ENCODE measurements around the gene DNAJC2. TPM values are rescaled to one million over a fixed set of nuclear protein-coding genes. Genes with fewer than 3 reads are reported as not detected.

Gene DNAJC2
- total RNA-seq = 10 to 100 TPM in 4 of 6 experiments, 1 to 10 TPM in 2; 5.5 to 13.1 (median 11.0) TPM
- long read RNA-seq, partial matches to known transcripts = 6 of 7 reads
- long read RNA-seq, other reads (novel, unspliced or antisense) = 1 of 7 reads

- WGBS (ENCODE audit: insufficient coverage, low coverage, low lambda C conversion rate, missing lambda C conversion rate) = 13% methylated on average over 20 of the region's 43 CpGs
- intact Hi-C loops (cut with DNase I) = no loop called here
- no peaks in the 10 kb centered on the region for H3K9me3 ChIP-seq
- TF ChIP-seq CTCF (IDR thresholded peaks at IDR 0.05) (no peak), POLR2A (IDR thresholded peaks at IDR 0.05) (peak; percentile 76)
- ATAC-seq = peak; percentile 91 to 95 (median 92)
- no peaks in the 10 kb centered on the region for H3K27me3 ChIP-seq
- H3K4me3 ChIP-seq = peak within 1 kb of the TSS; percentile 90 to 98 (median 96)
- DNase-seq = peak; percentile 87 to 90 (median 89)
- H3K4me1 ChIP-seq = peaks cover 0 to 27% (median 5%) of the 10 kb centered on the region in 4 donors
- H3K27ac ChIP-seq = peak within 1 kb of the TSS; percentile 62 to 83 (median 76)
- peaks cover 0 to 17% (median 5%) of the 10 kb centered on the region in 4 donors for H3K36me3 ChIP-seq
Observed at GRCh38 chr7:103344453-103345149, at the start of gene DNAJC2. Gene DNAJC2, minus strand, starts transcription at chr7:103344767. Its CDS starts 145 bp downstream, at chr7:103344622.

- intact Hi-C loops (cut with DNase I) = no loop called here
- no peak for DNase-seq
- TF ChIP-seq CTCF (IDR thresholded peaks at IDR 0.05) (no peak), POLR2A (IDR thresholded peaks at IDR 0.05) (no peak)
- H3K4me3 ChIP-seq = no peak overlapping the region
- peaks cover 0 to 15% (median 4%) of the 10 kb centered on the region in 4 donors for H3K4me1 ChIP-seq
- no peak for ATAC-seq
- no peaks in the 10 kb centered on the region for H3K27me3 ChIP-seq
- no peaks in the 10 kb centered on the region for H3K36me3 ChIP-seq
- H3K9me3 ChIP-seq = no peaks in the 10 kb centered on the region
- H3K27ac ChIP-seq = no peak overlapping the region
- 94% methylated on average over 2 of the region's 2 CpGs for WGBS (ENCODE audit: insufficient coverage, low coverage, low lambda C conversion rate, missing lambda C conversion rate)
Observed at GRCh38 chr7:103391976-103392375, 47.4 kb upstream of the DNAJC2 start.

- TF ChIP-seq POLR2A (IDR thresholded peaks at IDR 0.05) (no peak), CTCF (IDR thresholded peaks at IDR 0.05) (no peak)
- ATAC-seq (no peak), DNase-seq (no peak)
- intact Hi-C loops (cut with DNase I) = no loop called here
- no peaks in the 10 kb centered on the region for H3K27me3 ChIP-seq
- peaks cover 0 to 15% (median 4%) of the 10 kb centered on the region in 4 donors for H3K4me1 ChIP-seq
- WGBS (ENCODE audit: insufficient coverage, low coverage, low lambda C conversion rate, missing lambda C conversion rate) = 86% methylated on average over 5 of the region's 5 CpGs
- H3K36me3 ChIP-seq = no peaks in the 10 kb centered on the region
- no peaks in the 10 kb centered on the region for H3K9me3 ChIP-seq
- no peak overlapping the region for H3K27ac ChIP-seq
- no peak overlapping the region for H3K4me3 ChIP-seq
Observed at GRCh38 chr7:103391150-103391549, 46.6 kb upstream of the DNAJC2 start.

- no peak overlapping the region for H3K4me3 ChIP-seq
- no peaks in the 10 kb centered on the region for H3K27me3 ChIP-seq
- H3K27ac ChIP-seq = peak overlapping the region; percentile 46 to 80 (median 79)
- WGBS (ENCODE audit: insufficient coverage, low coverage, low lambda C conversion rate, missing lambda C conversion rate) = 90% methylated on average over 3 of the region's 3 CpGs
- peaks cover 0 to 15% (median 4%) of the 10 kb centered on the region in 4 donors for H3K4me1 ChIP-seq
- no peak for DNase-seq
- ATAC-seq = peak; percentile 7 to 38 (median 20)
- no peaks in the 10 kb centered on the region for H3K36me3 ChIP-seq
- no peak for TF ChIP-seq POLR2A (IDR thresholded peaks at IDR 0.05)
- no peak for TF ChIP-seq CTCF (IDR thresholded peaks at IDR 0.05)
- intact Hi-C loops (cut with DNase I) = no loop called here
- no peaks in the 10 kb centered on the region for H3K9me3 ChIP-seq
Observed at GRCh38 chr7:103389263-103389662, 44.7 kb upstream of the DNAJC2 start.
